ENCODE results near the gene EBF3. TPM values are rescaled to one million over a fixed set of nuclear protein-coding genes. Genes with fewer than 3 reads are reported as not detected.

Gene EBF3
- total RNA-seq, 1 donor from 2014 or later, result 0.20 TPM

DNA sequence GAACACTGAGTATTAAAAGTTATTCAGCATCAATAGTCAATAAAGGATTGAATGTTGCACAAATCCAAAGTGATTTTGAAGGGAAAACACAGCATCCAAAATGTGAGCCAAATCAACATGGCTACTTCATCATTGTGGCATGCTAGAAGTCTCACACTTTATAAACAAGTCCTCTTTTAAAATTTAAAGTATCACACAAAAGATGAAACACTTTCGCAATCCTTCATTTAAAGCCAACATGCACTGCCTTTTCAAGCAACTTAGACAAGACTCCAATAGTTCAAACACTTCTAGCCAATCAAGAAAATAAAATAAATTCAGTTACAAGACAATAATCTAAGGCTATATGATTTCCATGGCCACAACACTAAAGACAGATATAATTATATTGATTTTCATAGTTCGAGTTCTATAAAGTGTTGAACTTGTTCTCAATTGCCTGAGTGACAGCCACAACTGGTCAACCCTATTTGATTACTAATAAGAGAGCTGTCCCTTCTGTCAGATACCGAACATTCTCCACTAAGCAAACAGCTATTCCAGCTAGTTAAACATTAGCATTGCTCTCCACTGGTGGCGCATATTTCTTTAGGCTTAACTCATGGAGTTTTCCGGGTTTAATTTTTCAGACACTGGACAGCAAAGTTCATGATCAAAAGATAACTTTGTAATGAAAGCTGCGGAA is 8.3 kb downstream of the EBF3 start:
- no peaks in the 10 kb centered on the region for H3K36me3 ChIP-seq
- DNase-seq, result no peak
- no peak for ATAC-seq
- no peak overlapping the region for H3K4me3 ChIP-seq
- no peaks in the 10 kb centered on the region for H3K4me1 ChIP-seq
- H3K27ac ChIP-seq, result no peak overlapping the region
- TF ChIP-seq, protein P1, sequence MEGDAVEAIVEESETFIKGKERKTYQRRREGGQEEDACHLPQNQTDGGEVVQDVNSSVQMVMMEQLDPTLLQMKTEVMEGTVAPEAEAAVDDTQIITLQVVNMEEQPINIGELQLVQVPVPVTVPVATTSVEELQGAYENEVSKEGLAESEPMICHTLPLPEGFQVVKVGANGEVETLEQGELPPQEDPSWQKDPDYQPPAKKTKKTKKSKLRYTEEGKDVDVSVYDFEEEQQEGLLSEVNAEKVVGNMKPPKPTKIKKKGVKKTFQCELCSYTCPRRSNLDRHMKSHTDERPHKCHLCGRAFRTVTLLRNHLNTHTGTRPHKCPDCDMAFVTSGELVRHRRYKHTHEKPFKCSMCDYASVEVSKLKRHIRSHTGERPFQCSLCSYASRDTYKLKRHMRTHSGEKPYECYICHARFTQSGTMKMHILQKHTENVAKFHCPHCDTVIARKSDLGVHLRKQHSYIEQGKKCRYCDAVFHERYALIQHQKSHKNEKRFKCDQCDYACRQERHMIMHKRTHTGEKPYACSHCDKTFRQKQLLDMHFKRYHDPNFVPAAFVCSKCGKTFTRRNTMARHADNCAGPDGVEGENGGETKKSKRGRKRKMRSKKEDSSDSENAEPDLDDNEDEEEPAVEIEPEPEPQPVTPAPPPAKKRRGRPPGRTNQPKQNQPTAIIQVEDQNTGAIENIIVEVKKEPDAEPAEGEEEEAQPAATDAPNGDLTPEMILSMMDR (IDR thresholded peaks at IDR 0.05), result no peak
- no peaks in the 10 kb centered on the region for H3K9me3 ChIP-seq
- intact Hi-C loops (cut with DNase I), result no loop called here
- peaks cover 86% of the 10 kb centered on the region for H3K27me3 ChIP-seq

DNA sequence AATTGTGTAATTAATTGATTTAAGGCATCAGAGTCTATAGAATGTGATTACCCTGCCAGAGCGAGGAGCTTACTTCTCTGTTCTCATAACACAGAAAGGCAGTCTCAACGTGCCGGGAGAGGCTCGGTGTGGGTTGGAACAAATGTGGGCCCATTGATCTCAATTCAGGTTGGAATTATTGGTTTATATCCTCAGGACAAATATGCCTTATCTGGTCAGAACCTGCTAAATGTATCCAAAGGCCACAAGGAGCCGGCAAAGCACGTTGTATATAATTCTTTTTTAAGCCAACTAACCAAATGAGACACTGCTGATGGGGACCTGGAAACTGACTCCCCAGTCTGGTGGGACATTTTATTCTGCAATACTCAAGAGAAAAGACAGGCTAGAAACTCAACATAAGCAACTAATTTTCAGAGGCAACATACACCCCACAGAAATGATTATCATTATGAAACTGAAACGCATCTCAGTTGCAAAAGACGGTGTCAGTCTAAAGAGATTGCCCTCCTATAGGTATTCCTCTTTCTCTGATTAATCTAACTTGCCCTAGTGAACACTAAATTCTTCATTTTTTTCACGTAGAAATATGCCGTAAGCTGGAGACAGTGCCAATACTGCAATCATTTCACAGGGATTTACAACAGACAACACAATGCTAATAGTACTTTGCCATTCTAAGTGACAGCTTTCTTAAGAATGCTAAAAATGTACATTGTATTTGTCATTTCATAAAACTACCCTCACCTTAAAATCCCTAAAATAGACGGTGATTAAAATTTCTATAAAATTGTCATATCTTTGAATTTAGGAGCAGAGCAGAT is 9.4 kb downstream of the EBF3 start:
- H3K27me3 ChIP-seq, result peaks cover 76% of the 10 kb centered on the region
- no peaks in the 10 kb centered on the region for H3K4me1 ChIP-seq
- intact Hi-C loops (cut with DNase I), result no loop called here
- no peaks in the 10 kb centered on the region for H3K9me3 ChIP-seq
- TF ChIP-seq, protein P1 (IDR thresholded peaks at IDR 0.05), result no peak
- H3K36me3 ChIP-seq, result no peaks in the 10 kb centered on the region
- H3K4me3 ChIP-seq, result no peak overlapping the region
- H3K27ac ChIP-seq, result no peak overlapping the region
- no peak for ATAC-seq
- DNase-seq, result no peak

DNA sequence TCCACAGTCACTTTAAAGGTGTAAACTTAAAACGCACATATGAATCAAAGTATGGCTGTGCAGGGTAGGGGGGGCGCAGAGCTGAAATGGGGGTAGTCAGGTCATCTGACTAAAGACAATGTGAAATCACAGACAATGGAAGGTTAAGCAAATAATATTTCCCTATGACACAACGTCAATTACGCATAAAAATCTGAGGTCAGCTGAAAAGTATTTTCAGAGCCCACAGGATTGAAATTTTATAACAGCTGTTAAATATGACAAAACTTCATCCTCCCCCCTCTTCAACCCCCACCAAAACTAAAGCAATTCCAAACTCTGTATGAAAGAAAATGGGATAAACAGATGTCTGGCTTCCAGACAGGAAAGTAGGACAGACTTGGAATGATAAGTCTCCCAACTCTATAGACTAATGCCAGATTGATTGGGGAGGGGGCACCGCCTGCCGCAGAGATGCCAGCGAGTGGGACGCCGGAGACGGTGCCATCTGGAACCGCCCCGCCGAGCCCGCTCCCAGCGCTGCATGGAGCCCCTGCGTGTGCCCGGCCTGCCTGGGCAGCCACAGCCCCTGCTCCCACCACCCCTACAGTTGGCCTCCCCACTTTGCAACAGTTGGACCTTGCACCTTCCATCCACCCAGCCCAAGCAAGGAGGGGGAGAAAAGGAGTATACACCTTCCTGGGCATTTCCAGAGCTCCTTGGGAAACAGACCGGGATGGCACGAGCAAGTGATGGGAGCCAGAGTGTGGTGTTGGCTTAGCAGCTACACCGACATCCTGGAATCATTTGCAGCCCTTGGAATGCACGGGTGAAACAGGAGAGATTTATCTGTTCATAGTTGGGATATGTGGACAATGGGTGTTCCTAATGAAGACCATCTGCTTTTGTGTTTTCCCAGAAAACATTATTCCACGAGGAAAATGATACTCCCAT is 10.7 kb downstream of the EBF3 start:
- no peak overlapping the region for H3K27ac ChIP-seq
- no peak for ATAC-seq
- TF ChIP-seq, protein P1 (IDR thresholded peaks at IDR 0.05), result no peak
- H3K9me3 ChIP-seq, result no peaks in the 10 kb centered on the region
- peaks cover 74% of the 10 kb centered on the region for H3K27me3 ChIP-seq
- intact Hi-C loops (cut with DNase I), result no loop called here
- no peak overlapping the region for H3K4me3 ChIP-seq
- no peaks in the 10 kb centered on the region for H3K4me1 ChIP-seq
- DNase-seq, result no peak
- no peaks in the 10 kb centered on the region for H3K36me3 ChIP-seq

DNA sequence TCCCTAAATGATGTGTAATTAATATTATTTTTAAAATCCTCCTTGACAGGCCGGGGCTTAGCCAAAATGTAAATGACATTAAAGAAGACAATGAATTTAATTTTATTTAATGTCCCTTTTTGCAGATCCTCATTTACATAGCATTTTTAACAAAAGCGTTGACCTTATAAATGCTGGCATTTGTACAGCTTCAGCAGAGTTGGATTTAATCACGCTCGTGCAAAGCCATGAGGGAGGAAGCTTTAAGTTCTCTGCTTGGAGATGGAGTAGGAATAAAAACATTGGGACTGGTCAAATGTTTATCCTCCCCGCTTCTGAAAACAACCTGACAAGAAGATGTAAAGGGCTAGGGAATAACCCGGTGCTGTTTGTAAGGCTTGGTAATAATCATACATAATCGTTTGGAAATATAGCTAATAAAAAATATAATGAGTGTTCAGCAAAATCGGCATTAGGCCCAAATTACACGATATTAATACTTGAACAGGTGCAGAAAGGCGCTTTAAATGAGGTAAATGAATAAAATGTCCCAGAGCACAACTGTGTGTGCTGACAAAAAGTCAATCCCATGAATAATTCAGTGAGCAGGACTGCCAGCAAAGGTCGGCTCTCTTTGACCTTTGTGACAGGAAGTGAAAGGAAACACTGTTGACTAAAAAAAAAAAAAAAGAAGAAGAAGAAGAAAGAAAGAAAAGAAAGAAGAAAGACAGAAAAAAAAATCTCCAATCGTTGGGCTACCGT is 11.5 kb downstream of the EBF3 start:
- TF ChIP-seq, protein P1 (IDR thresholded peaks at IDR 0.05), result no peak
- no peaks in the 10 kb centered on the region for H3K9me3 ChIP-seq
- no peaks in the 10 kb centered on the region for H3K4me1 ChIP-seq
- H3K4me3 ChIP-seq, result no peak overlapping the region
- H3K27me3 ChIP-seq, result peaks cover 66% of the 10 kb centered on the region
- ATAC-seq (no peak), DNase-seq (no peak)
- no peak overlapping the region for H3K27ac ChIP-seq
- H3K36me3 ChIP-seq, result no peaks in the 10 kb centered on the region
- intact Hi-C loops (cut with DNase I), result no loop called here

DNA sequence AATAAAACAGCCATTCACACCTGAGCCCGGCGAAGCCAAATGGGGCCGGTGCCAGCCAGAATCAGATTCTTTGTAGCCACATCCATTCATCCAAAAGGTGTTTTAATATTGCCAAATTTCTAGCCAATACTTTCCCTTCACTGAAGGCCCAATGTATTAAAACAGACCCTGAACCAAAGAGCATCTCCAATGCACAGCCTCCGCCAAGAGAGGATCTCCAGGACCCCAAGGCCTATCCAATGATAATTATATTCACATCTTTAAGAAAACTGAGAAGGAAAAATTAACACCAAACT is 12.2 kb downstream of the EBF3 start:
- Histone ChIP-seq H3K4me1 (no peaks in the 10 kb centered on the region), H3K27ac (no peak overlapping the region), H3K9me3 (no peaks in the 10 kb centered on the region), H3K27me3 (peaks cover 61% of the 10 kb centered on the region), H3K4me3 (no peak overlapping the region), H3K36me3 (no peaks in the 10 kb centered on the region)
- ATAC-seq (no peak), DNase-seq (no peak)
- TF ChIP-seq, protein P1 (IDR thresholded peaks at IDR 0.05), result no peak
- intact Hi-C loops (cut with DNase I), result no loop called here
